ENCODE results near the gene TUBE1.

TUBE1 gene

GRCh38 chr6:112087136-112087911, at the start of gene TUBE1, which contains the start of gene FAM229B:
TSS of gene TUBE1 (minus strand) at chr6:112087482. CDS start at chr6:112087434, 48 bp downstream.
TSS of gene FAM229B (plus strand) at chr6:112087591. CDS start at chr6:112099284, 11,693 bp downstream.
- peak within 1 kb of the TSS; percentile 90 for H3K4me3 ChIP-seq (replicated peaks; ENCODE audit: low read depth, low read length)
- no peak for TF ChIP-seq CTCF (IDR thresholded peaks at IDR 0.05; ENCODE audit: low read length, missing control alignments)
- peak; percentile 99 for DNase-seq (ENCODE audit: low read depth)

GRCh38 chr6:112130878-112131277, 43.6 kb upstream of the TUBE1 start:
- no peak for DNase-seq (ENCODE audit: low read depth)
- TF ChIP-seq CTCF (IDR thresholded peaks at IDR 0.05; ENCODE audit: low read length, missing control alignments) = no peak
- no peak overlapping the region for H3K4me3 ChIP-seq (replicated peaks; ENCODE audit: low read depth, low read length)

- no peak for DNase-seq (ENCODE audit: low read depth)
- no peak for TF ChIP-seq CTCF (IDR thresholded peaks at IDR 0.05; ENCODE audit: low read length, missing control alignments)
- no peak overlapping the region for H3K4me3 ChIP-seq (replicated peaks; ENCODE audit: low read depth, low read length)
These were observed 40.9 kb upstream of the TUBE1 start for GRCh38 chr6:112128208-112128607.

GRCh38 chr6:112123982-112124381, 36.7 kb upstream of the TUBE1 start:
- no peak overlapping the region for H3K4me3 ChIP-seq (replicated peaks; ENCODE audit: low read depth, low read length)
- no peak for TF ChIP-seq CTCF (IDR thresholded peaks at IDR 0.05; ENCODE audit: low read length, missing control alignments)
- no peak for DNase-seq (ENCODE audit: low read depth)

- no peak for DNase-seq (ENCODE audit: low read depth)
- H3K4me3 ChIP-seq (replicated peaks; ENCODE audit: low read depth, low read length) = no peak overlapping the region
- no peak for TF ChIP-seq CTCF (IDR thresholded peaks at IDR 0.05; ENCODE audit: low read length, missing control alignments)
These were observed 35.5 kb upstream of the TUBE1 start for GRCh38 chr6:112122756-112123155.

- TF ChIP-seq CTCF (IDR thresholded peaks at IDR 0.05; ENCODE audit: low read length, missing control alignments) = no peak
- no peak overlapping the region for H3K4me3 ChIP-seq (replicated peaks; ENCODE audit: low read depth, low read length)
- no peak for DNase-seq (ENCODE audit: low read depth)
These were observed 30.8 kb upstream of the TUBE1 start for GRCh38 chr6:112118034-112118433.

- TF ChIP-seq CTCF (IDR thresholded peaks at IDR 0.05; ENCODE audit: low read length, missing control alignments) = no peak
- no peak overlapping the region for H3K4me3 ChIP-seq (replicated peaks; ENCODE audit: low read depth, low read length)
- DNase-seq (ENCODE audit: low read depth) = peak; percentile 51
These were observed 30.3 kb upstream of the TUBE1 start for GRCh38 chr6:112117554-112117953.

Measured in fibroblast of pulmonary artery (primary cell).